HFFc6 (cell line): ENCODE results near the gene PACRG. TPM values are rescaled to one million over a fixed set of nuclear protein-coding genes. Genes with fewer than 3 reads are reported as not detected.

ENCODE experiments used
- DNase-seq: peaks from one replicate; pipeline ENCODE4 v3.0.0-alpha.2; 2018
- H3K27ac Mint-ChIP-seq: 2 replicates; pipeline ENCODE4 v1.8.0; 2020; ENCODE audit warnings: mild to moderate bottlenecking, mixed read lengths
- H3K27me3 Mint-ChIP-seq: 2 replicates; pipeline ENCODE4 v1.8.0; 2021; ENCODE audit warnings: mild to moderate bottlenecking, moderate library complexity, mixed read lengths; ENCODE audit not compliant: insufficient read depth
- H3K36me3 Mint-ChIP-seq: 2 replicates; pipeline ENCODE4 v1.8.0; 2021; ENCODE audit warnings: low read depth, mixed read lengths
- H3K4me1 Mint-ChIP-seq: 2 replicates; pipeline ENCODE4 v1.8.0; 2020; ENCODE audit warnings: low read depth, mixed read lengths
- H3K4me3 Mint-ChIP-seq: 2 replicates; pipeline ENCODE4 v1.8.0; 2020; ENCODE audit warnings: mild to moderate bottlenecking, moderate library complexity, mixed read lengths
- H3K9me3 Mint-ChIP-seq: 2 replicates; pipeline ENCODE4 v1.8.0; 2020; ENCODE audit warnings: mild to moderate bottlenecking, mixed read lengths
- total RNA-seq, 6 experiments: library from RNA; stranded (reverse); fragmentation: NEBNext Ultra II Directional; extraction: Animal tissue kit (Norgen Biotek cat#: 25700); gene quantifications; 2 replicates in 1 of 6; 3 replicates in 5 of 6; pipeline ENCODE4 v1.2.3, GENCODE V29; 2021
- TF ChIP-seq, protein P1 (sequence below): fragments of 200-600 bp; sonication (generic); IDR thresholded peaks from 2 replicates; pipeline ENCODE4 v1.5.0; 2021; ENCODE audit warnings: antibody characterized with exemption, mild to moderate bottlenecking

PACRG gene
- total RNA-seq, 6 experiments from 2014 or later: not detected

DNA sequence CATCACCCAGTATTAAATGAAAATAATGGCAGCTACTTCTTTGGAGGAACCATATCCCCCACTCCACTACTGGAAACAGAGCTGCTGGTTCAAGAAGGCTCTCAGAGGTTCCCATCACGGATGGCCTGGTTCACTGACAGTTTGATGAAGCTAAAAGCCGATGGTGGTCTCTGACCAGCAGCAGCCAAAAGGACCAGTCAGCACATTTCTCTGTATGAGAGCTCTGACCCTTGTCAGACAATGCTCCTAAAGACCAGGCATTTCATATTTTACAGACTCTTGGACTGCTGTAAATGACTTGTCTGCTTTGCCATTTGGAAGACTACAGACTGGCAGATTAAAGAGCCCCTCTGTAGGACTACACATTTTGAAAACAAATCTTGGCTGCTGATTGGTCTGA lies 16.8 kb upstream of the PACRG start:
- no peaks in the 10 kb centered on the region for H3K4me1 Mint-ChIP-seq
- DNase-seq: no peak
- H3K27ac Mint-ChIP-seq: no peak overlapping the region
- peaks cover 10% of the 10 kb centered on the region for H3K9me3 Mint-ChIP-seq
- H3K27me3 Mint-ChIP-seq: no peaks in the 10 kb centered on the region
- TF ChIP-seq, protein P1, sequence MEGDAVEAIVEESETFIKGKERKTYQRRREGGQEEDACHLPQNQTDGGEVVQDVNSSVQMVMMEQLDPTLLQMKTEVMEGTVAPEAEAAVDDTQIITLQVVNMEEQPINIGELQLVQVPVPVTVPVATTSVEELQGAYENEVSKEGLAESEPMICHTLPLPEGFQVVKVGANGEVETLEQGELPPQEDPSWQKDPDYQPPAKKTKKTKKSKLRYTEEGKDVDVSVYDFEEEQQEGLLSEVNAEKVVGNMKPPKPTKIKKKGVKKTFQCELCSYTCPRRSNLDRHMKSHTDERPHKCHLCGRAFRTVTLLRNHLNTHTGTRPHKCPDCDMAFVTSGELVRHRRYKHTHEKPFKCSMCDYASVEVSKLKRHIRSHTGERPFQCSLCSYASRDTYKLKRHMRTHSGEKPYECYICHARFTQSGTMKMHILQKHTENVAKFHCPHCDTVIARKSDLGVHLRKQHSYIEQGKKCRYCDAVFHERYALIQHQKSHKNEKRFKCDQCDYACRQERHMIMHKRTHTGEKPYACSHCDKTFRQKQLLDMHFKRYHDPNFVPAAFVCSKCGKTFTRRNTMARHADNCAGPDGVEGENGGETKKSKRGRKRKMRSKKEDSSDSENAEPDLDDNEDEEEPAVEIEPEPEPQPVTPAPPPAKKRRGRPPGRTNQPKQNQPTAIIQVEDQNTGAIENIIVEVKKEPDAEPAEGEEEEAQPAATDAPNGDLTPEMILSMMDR: no peak
- no peaks in the 10 kb centered on the region for H3K36me3 Mint-ChIP-seq
- H3K4me3 Mint-ChIP-seq: no peak overlapping the region

DNA sequence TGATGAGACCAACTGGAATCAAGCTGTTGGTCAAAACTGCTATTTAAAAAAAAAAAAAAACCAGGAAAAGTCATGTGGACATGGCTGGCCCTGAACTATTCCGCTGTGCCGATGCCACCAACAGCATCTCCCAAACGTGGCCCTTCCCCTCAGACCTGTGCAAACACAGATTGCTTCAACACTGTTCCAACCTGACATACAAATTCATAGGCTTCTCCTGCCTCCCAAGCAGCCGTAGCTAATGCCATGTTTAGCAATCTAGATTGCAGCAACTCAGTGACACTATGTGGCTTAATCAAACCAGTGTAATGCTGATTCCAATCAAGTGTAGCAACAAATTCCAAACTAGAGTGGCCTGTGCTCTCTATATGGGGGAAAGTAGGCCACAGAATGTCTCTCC lies 16.4 kb upstream of the PACRG start:
- Mint-ChIP-seq H3K4me1 (no peaks in the 10 kb centered on the region), H3K36me3 (no peaks in the 10 kb centered on the region), H3K27ac (no peak overlapping the region), H3K9me3 (peaks cover 11% of the 10 kb centered on the region), H3K27me3 (no peaks in the 10 kb centered on the region), H3K4me3 (no peak overlapping the region)
- DNase-seq: no peak
- TF ChIP-seq, protein P1: no peak

GRCh38 chr6:162712694-162713093 lies 15.1 kb upstream of the PACRG start:
- DNase-seq: no peak
- Mint-ChIP-seq H3K27me3 (no peaks in the 10 kb centered on the region), H3K36me3 (no peaks in the 10 kb centered on the region), H3K4me3 (no peak overlapping the region), H3K27ac (no peak overlapping the region), H3K4me1 (no peaks in the 10 kb centered on the region), H3K9me3 (peaks cover 18% of the 10 kb centered on the region)
- TF ChIP-seq, protein P1: no peak

DNA sequence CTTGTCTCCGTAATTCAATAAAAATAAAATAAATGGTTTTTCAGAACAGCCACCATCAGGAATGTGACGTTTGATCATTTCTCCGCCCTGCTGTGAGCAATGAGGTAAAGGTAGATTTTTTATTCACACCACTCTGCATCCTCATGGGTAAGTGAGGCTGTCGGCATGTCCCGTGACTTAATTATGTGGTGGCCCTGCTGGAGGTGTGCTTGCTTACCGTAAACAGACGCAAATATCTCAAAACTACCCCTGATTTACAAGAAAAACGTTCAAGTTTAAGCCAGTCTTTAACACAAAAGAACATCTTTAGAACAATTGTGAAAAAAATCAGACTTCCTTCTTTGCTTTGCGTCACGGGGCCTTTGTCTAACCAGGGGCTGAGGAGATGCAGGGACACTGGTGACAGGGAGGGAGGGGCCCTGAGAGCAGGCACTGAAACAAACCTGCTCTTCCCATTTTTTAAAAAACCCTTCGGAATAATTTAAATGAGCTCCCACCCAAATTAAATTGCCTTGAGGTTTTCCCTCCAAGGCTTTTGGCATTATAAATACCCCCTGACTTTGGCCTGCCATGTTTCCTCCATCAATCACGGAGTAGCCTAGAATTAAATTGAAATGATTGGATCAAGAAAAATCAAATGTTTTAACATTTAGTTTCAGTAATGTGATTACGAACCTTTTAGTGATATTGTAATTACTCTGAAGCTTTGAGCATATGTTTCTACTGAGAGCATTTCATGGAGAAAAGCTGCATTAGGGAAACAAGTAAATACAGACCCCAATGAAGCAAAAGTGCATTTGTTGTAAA lies 13.6 kb upstream of the PACRG start:
- Mint-ChIP-seq H3K36me3 (no peaks in the 10 kb centered on the region), H3K27ac (no peak overlapping the region), H3K4me3 (no peak overlapping the region), H3K4me1 (no peaks in the 10 kb centered on the region), H3K9me3 (peaks cover 18% of the 10 kb centered on the region), H3K27me3 (no peaks in the 10 kb centered on the region; the same call in 1 of the 2 replicates)
- DNase-seq: no peak
- TF ChIP-seq, protein P1: no peak

- no peaks in the 10 kb centered on the region; the same call in 1 of the 2 replicates for H3K27me3 Mint-ChIP-seq
- H3K4me3 Mint-ChIP-seq: no peak overlapping the region
- H3K36me3 Mint-ChIP-seq: no peaks in the 10 kb centered on the region
- H3K27ac Mint-ChIP-seq: no peak overlapping the region
- no peaks in the 10 kb centered on the region for H3K4me1 Mint-ChIP-seq
- DNase-seq: no peak
- peaks cover 18% of the 10 kb centered on the region for H3K9me3 Mint-ChIP-seq
- TF ChIP-seq, protein P1: no peak
Observed at GRCh38 chr6:162715601-162716000, 12.2 kb upstream of the PACRG start.
